PC-3 (cell line): ENCODE data around the gene TGFBR3. TPM values are rescaled to one million over a fixed set of nuclear protein-coding genes. Genes with fewer than 3 reads are reported as not detected.

Experiments
- ATAC-seq: fragments of 200-7000 bp; cut with Tn5 transposase; 2 replicates; pipeline ENCODE4 v1.9.1; 2020; ENCODE audit warnings: mild to moderate bottlenecking, moderate library complexity
- BruUV-seq: library from RNA; stranded (reverse); fragments of 400-500 nt; replicated peaks from 2 replicates; lab custom pipeline; 2021; lab: Mats Ljungman, UMichigan
- CTCF ChIA-PET: fragments of 300-600 bp; sonication (Branson Sonifier 250); formaldehyde crosslinking; loops from one replicate; lab custom pipeline; 2022; ENCODE audit warnings: antibody characterized with exemption; lab: Charles Lee
- POLR2A ChIA-PET: fragments of 300-600 bp; sonication (Branson Sonifier 250); formaldehyde crosslinking; loops from one replicate; lab custom pipeline; 2022; ENCODE audit warnings: antibody characterized with exemption; ENCODE audit not compliant: unreplicated experiment; lab: Charles Lee
- DNase-seq: peaks from one replicate; pipeline ENCODE4 v3.0.0-alpha.2; 2015
- H2AFZ ChIP-seq: fragments of 300-600 bp; sonication (generic); 2 replicates; pipeline ENCODE4 v1.6.0; 2016; ENCODE audit warnings: antibody characterized with exemption, low read length
- H3F3A ChIP-seq: fragments of 300-600 bp; sonication (generic); one replicate; pipeline ENCODE4 v1.6.0; 2017; ENCODE audit warnings: antibody characterized with exemption, low read length, control low read depth, mild to moderate bottlenecking; ENCODE audit not compliant: unreplicated experiment
- H3K27ac ChIP-seq: fragments of 300-600 bp; sonication (generic); 2 replicates; pipeline ENCODE4 v1.5.1; 2016; ENCODE audit warnings: mild to moderate bottlenecking, low read length
- H3K27me3 ChIP-seq: fragments of 300-600 bp; sonication (generic); 2 replicates; pipeline ENCODE4 v1.6.1; 2016; ENCODE audit warnings: low read length, mixed read lengths
- H3K36me3 ChIP-seq: fragments of 300-600 bp; sonication (generic); 2 replicates; pipeline ENCODE4 v1.6.1; 2016; ENCODE audit warnings: low read depth, mixed run types, low read length, mixed read lengths
- H3K4me1 ChIP-seq: fragments of 300-600 bp; sonication (generic); 2 replicates; pipeline ENCODE4 v1.5.1; 2016; ENCODE audit warnings: low read length; ENCODE audit not compliant: insufficient read depth
- H3K4me2 ChIP-seq: fragments of 300-600 bp; sonication (generic); 2 replicates; pipeline ENCODE4 v1.6.0; 2016; ENCODE audit warnings: low read length
- H3K4me3 ChIP-seq: fragments of 300-600 bp; sonication (generic); 2 replicates; pipeline ENCODE4 v1.5.1; 2016; ENCODE audit warnings: mild to moderate bottlenecking, low read length, mixed read lengths
- H3K79me2 ChIP-seq: fragments of 300-600 bp; sonication (generic); 2 replicates; pipeline ENCODE4 v1.6.1; 2017; ENCODE audit warnings: low read length, mixed read lengths
- H3K9ac ChIP-seq: fragments of 300-600 bp; sonication (generic); 2 replicates; pipeline ENCODE4 v1.6.0; 2016; ENCODE audit warnings: mild to moderate bottlenecking, low read length
- H3K9me2 ChIP-seq: fragments of 300-600 bp; sonication (generic); replicated peaks from 2 replicates; pipeline ENCODE4 v1.6.1; 2016; ENCODE audit warnings: mixed run types, low read length, mixed read lengths
- H3K9me3 ChIP-seq: fragments of 300-600 bp; sonication (generic); 2 replicates; pipeline ENCODE4 v1.6.1; 2016; ENCODE audit warnings: low read length, mixed read lengths
- H4K20me1 ChIP-seq: fragments of 300-600 bp; sonication (generic); 2 replicates; pipeline ENCODE4 v1.6.1; 2016; ENCODE audit warnings: low read length, mixed read lengths
- EZH2 ChIP-seq: fragments of 300-600 bp; sonication (generic); IDR thresholded peaks from one replicate; pipeline ENCODE4 v1.6.1; 2017; ENCODE audit warnings: antibody characterized with exemption, mild to moderate bottlenecking, low read length; ENCODE audit not compliant: unreplicated experiment
- EZH2phosphoT487 ChIP-seq: fragments of 300-600 bp; sonication (generic); IDR thresholded peaks from 2 replicates; pipeline ENCODE4 v1.6.1; 2018; ENCODE audit warnings: mild to moderate bottlenecking, antibody characterized with exemption, low read length, borderline replicate concordance
- intact Hi-C: fragments of 100-400 bp; cut with micrococcal nuclease; formaldehyde crosslinking; loops from 2 replicates; pipeline ENCODE4 v1.9.0; 2023
- total RNA-seq: library from RNA; depleted of rRNA; stranded (reverse); fragments of >200 nt; gene quantifications from 2 replicates; pipeline ENCODE4 v1.2.3, GENCODE V29; 2014
- TF ChIP-seq, protein P1 (sequence below): fragments of 300-600 bp; sonication (generic); conservative IDR thresholded peaks from 2 replicates; pipeline ENCODE4 v1.5.1; 2017; ENCODE audit warnings: antibody characterized with exemption, low read depth, mild to moderate bottlenecking, low read length

The TGFBR3 gene
- total RNA-seq, 1 experiment from 2014 or later = 2.8 TPM

DNA sequence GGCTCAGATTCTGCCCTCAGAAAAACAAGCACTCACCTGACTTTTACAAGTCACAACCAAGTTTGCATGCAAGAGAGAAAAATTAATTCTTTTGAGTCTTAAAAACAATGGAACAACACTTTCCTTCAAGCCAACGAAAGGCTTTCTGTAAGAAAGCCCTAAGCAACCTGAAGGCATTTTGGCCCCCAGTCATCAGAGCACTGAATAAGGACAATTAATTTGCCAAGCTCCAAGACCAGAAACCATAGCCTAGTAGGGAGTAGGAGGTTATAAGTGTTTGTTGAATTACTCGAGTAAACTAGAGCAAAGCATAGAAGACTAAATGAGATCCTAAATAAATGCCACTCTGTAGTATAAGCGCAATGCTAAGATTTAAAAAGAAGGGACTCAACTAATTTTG is 4.7 kb downstream of the TGFBR3 start:
- TF ChIP-seq EZH2phosphoT487 (no peak), EZH2 (no peak)
- TF ChIP-seq, protein P1, sequence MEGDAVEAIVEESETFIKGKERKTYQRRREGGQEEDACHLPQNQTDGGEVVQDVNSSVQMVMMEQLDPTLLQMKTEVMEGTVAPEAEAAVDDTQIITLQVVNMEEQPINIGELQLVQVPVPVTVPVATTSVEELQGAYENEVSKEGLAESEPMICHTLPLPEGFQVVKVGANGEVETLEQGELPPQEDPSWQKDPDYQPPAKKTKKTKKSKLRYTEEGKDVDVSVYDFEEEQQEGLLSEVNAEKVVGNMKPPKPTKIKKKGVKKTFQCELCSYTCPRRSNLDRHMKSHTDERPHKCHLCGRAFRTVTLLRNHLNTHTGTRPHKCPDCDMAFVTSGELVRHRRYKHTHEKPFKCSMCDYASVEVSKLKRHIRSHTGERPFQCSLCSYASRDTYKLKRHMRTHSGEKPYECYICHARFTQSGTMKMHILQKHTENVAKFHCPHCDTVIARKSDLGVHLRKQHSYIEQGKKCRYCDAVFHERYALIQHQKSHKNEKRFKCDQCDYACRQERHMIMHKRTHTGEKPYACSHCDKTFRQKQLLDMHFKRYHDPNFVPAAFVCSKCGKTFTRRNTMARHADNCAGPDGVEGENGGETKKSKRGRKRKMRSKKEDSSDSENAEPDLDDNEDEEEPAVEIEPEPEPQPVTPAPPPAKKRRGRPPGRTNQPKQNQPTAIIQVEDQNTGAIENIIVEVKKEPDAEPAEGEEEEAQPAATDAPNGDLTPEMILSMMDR = no peak
- Histone ChIP-seq H3K4me2 (no peak overlapping the region), H3K9me3 (no peaks in the 10 kb centered on the region), H3K4me1 (peaks cover 23% of the 10 kb centered on the region), H4K20me1 (no peaks in the 10 kb centered on the region), H3K27ac (no peak overlapping the region), H3K79me2 (no peaks in the 10 kb centered on the region), H3F3A (no peaks in the 10 kb centered on the region), H3K4me3 (no peak overlapping the region), H3K27me3 (no peaks in the 10 kb centered on the region), H3K36me3 (no peaks in the 10 kb centered on the region), H3K9me2 (no peaks in the 10 kb centered on the region), H2AFZ (no peak overlapping the region), H3K9ac (no peak overlapping the region)
- CTCF ChIA-PET = no interaction called here
- DNase-seq = no peak
- BruUV-seq = no TSS peak
- POLR2A ChIA-PET = no interaction called here
- no peak for ATAC-seq
- intact Hi-C loops = no loop called here

DNA sequence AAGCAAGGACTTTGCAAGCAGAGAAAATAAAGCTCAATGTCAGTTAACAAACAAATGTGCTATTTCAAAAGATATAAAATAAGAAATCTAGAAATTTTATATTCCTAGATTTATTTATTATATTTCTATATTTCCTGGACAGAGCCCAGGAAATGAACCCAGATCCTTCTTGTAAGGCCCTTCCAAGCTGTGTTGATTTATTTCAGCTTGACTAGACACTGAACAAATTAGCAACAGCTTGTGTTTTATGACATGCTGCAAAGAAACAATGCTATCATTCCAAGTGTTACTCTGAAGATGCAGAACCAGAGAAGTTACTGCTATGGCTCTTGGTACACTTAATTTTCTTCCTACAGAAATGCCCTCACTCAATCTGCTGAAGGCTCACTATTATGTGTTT is 6.2 kb downstream of the TGFBR3 start:
- no peaks in the 10 kb centered on the region for H3K9me3 ChIP-seq
- no peak for ATAC-seq
- DNase-seq = no peak
- ChIA-PET CTCF (no interaction called here), POLR2A (no interaction called here)
- no peaks in the 10 kb centered on the region for H3K9me2 ChIP-seq
- H3K36me3 ChIP-seq = no peaks in the 10 kb centered on the region
- H3K79me2 ChIP-seq = no peaks in the 10 kb centered on the region
- H3K4me1 ChIP-seq = peaks cover 23% of the 10 kb centered on the region
- no peaks in the 10 kb centered on the region for H3K27me3 ChIP-seq
- no peak overlapping the region for H3K9ac ChIP-seq
- TF ChIP-seq, protein P1 = no peak
- no peak for TF ChIP-seq EZH2
- no peak for TF ChIP-seq EZH2phosphoT487
- H3F3A ChIP-seq = no peaks in the 10 kb centered on the region
- H2AFZ ChIP-seq = no peak overlapping the region
- H3K4me3 ChIP-seq = no peak overlapping the region
- intact Hi-C loops = loop anchor here (2.0 kb wide), 1 partner anchor 29 kb away; no protein-coding TSS in a partner anchor
- H3K27ac ChIP-seq = no peak overlapping the region
- no TSS peak for BruUV-seq
- no peaks in the 10 kb centered on the region for H4K20me1 ChIP-seq
- no peak overlapping the region for H3K4me2 ChIP-seq

DNA sequence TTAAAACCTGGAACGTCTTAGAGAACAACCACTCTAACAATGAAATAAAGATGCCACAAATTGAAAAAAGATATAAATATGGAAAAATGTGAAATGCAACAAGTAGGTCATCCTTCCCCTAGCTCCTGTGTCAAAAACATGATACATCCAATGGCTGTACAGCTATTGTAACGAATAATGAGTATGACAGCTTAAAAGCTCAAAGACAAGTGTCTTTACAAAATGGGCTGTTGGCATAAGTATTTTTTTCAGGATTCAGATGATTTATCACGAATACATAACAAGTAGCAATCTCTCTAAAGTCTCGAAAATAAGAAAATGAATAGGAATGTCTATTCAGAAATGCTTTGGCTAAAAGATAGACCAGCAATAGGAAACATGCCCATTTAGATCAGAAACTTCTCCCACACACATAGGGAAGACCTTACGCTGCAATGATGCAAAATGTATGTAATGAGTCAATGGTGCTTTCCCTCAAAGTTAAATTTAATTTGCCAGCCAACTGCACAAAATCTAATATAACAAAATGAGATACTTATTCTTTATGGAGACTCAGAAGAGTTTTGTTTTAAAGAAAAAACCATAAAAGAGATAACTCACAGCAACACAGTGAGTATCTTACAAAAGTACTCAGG is 8.3 kb downstream of the TGFBR3 start:
- H3K79me2 ChIP-seq = no peaks in the 10 kb centered on the region
- ATAC-seq = no peak
- DNase-seq = peak; percentile 13
- no peak overlapping the region for H3K9ac ChIP-seq
- no peaks in the 10 kb centered on the region for H3F3A ChIP-seq
- ChIA-PET POLR2A (no interaction called here), CTCF (no interaction called here)
- intact Hi-C loops = loop anchor here (2.0 kb wide), 1 partner anchor 27 kb away; no protein-coding TSS in a partner anchor
- no peaks in the 10 kb centered on the region for H3K27me3 ChIP-seq
- H2AFZ ChIP-seq = no peak overlapping the region
- no peaks in the 10 kb centered on the region for H3K9me3 ChIP-seq
- H3K4me1 ChIP-seq = peaks cover 18% of the 10 kb centered on the region
- H3K9me2 ChIP-seq = no peaks in the 10 kb centered on the region
- H3K4me2 ChIP-seq = peak overlapping the region; percentile 32
- H3K4me3 ChIP-seq = no peak overlapping the region
- TF ChIP-seq, protein P1 = no peak
- TF ChIP-seq EZH2 (no peak), EZH2phosphoT487 (no peak)
- H3K36me3 ChIP-seq = no peaks in the 10 kb centered on the region
- BruUV-seq = no TSS peak
- H4K20me1 ChIP-seq = no peaks in the 10 kb centered on the region
- no peak overlapping the region for H3K27ac ChIP-seq
